ENCODE results near the gene CYP4F12.

The CYP4F12 gene

DNA sequence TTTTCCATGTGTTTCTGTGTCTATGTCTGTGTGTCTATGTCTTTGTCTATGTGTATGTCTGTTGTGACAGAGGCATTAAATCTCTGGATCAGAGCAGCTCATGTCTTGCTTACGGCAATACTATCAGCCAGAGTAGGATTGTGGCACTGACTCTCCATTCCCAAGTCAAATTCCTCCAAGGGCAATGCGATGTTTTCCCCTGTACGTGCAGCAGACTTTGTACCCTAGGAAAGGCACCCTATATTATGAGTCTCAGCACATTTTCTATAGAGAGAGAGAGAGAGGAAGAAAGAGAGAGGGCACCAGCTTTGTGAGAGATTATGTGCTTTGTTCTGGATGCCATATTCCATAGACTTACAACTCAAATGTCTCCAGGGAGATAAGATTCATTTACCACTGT is 21.1 kb upstream of the CYP4F12 start:
- Histone ChIP-seq H3K14ac (ENCODE audit: low read length) (no peak overlapping the region), H3K4me2 (ENCODE audit: low read length) (no peak overlapping the region), H3K36me3 (ENCODE audit: control insufficient read depth in 1 of 2, insufficient read depth in 2 of 2, low read length in 2 of 2) (no peaks in the 10 kb centered on the region), H2BK5ac (ENCODE audit: low read depth, low read length, poor library complexity) (no peak overlapping the region), H3K27ac (ENCODE audit: low read depth, low read length) (no peak overlapping the region), H2BK120ac (ENCODE audit: insufficient read depth, low read length, poor library complexity) (no peak overlapping the region), H3K4me1 (ENCODE audit: control insufficient read depth in 1 of 2, insufficient read depth in 2 of 2, low read length in 2 of 2) (no peaks in the 10 kb centered on the region), H3K9me3 (ENCODE audit: insufficient read depth, low read depth, low read length) (peaks cover 32% of the 10 kb centered on the region), H2AFZ (ENCODE audit: insufficient read depth, low read length, poor library complexity) (no peak overlapping the region), H3K79me1 (ENCODE audit: low read length) (no peaks in the 10 kb centered on the region), H3K4me3 (ENCODE audit: low read depth, low read length) (no peak overlapping the region), H2BK12ac (ENCODE audit: low read length) (no peak overlapping the region), H4K12ac (ENCODE audit: low read depth, low read length) (no peak overlapping the region), H2AK5ac (ENCODE audit: low read length) (no peak overlapping the region), H3K27me3 (ENCODE audit: insufficient read depth, low read length) (no peaks in the 10 kb centered on the region), H3K9ac (ENCODE audit: low read length) (no peak overlapping the region), H3K23ac (ENCODE audit: low read length) (no peak overlapping the region), H3K79me2 (ENCODE audit: control insufficient read depth, insufficient read depth, low read length, poor library complexity) (no peaks in the 10 kb centered on the region), H4K91ac (ENCODE audit: low read depth, low read length) (no peak overlapping the region), H3K18ac (ENCODE audit: low read length) (no peak overlapping the region), H4K8ac (ENCODE audit: low read depth, low read length) (no peak overlapping the region), H3K4ac (ENCODE audit: low read depth, low read length) (no peak overlapping the region)
- DNase-seq, result no peak
- no CpG with 5 or more reads among the region's 3 CpGs for WGBS (ENCODE audit: extremely low coverage, insufficient coverage, insufficient read length)

DNA sequence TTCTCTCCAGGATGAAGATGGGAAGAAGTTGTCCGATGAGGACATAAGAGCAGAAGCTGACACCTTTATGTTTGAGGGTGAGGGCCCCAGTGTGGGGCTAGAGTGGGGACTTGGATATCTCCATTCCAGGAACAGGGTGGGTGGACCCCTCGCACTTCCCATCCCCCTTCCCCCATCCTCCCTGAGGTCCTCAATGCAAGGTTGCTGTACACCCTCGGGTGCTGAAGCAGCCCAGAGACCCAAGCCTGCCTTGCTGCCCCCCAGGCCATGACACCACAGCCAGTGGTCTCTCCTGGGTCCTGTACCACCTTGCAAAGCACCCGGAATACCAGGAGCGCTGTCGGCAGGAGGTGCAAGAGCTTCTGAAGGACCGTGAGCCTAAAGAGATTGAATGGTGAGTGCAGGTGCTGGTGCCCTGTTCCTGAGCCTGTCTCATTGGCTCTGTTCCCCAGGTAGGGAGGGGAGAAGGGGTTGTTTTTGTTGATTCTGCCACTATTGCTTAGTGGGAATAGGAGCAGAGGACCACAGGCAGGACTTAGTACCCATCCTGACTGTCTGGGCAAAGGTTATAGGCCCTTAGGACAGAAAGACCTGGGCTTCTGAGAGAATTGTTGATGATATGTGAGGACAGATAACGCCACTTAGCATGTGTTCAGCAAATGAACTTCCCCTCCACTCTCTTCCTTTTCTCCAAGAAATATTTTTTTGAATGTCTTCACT is 20.2 kb upstream of the CYP4F12 start:
- Histone ChIP-seq H2BK12ac (ENCODE audit: low read length) (no peak overlapping the region), H4K91ac (ENCODE audit: low read depth, low read length) (no peak overlapping the region), H3K36me3 (ENCODE audit: control insufficient read depth in 1 of 2, insufficient read depth in 2 of 2, low read length in 2 of 2) (no peaks in the 10 kb centered on the region), H3K79me2 (ENCODE audit: control insufficient read depth, insufficient read depth, low read length, poor library complexity) (no peaks in the 10 kb centered on the region), H3K9me3 (ENCODE audit: insufficient read depth, low read depth, low read length) (peaks cover 22% of the 10 kb centered on the region), H2BK5ac (ENCODE audit: low read depth, low read length, poor library complexity) (no peak overlapping the region), H2BK120ac (ENCODE audit: insufficient read depth, low read length, poor library complexity) (no peak overlapping the region), H4K12ac (ENCODE audit: low read depth, low read length) (no peak overlapping the region), H3K27ac (ENCODE audit: low read depth, low read length) (no peak overlapping the region), H3K4ac (ENCODE audit: low read depth, low read length) (no peak overlapping the region), H4K8ac (ENCODE audit: low read depth, low read length) (no peak overlapping the region), H2AK5ac (ENCODE audit: low read length) (no peak overlapping the region), H2AFZ (ENCODE audit: insufficient read depth, low read length, poor library complexity) (no peak overlapping the region), H3K27me3 (ENCODE audit: insufficient read depth, low read length) (no peaks in the 10 kb centered on the region), H3K18ac (ENCODE audit: low read length) (no peak overlapping the region), H3K4me1 (ENCODE audit: control insufficient read depth in 1 of 2, insufficient read depth in 2 of 2, low read length in 2 of 2) (no peaks in the 10 kb centered on the region), H3K23ac (ENCODE audit: low read length) (no peak overlapping the region), H3K4me2 (ENCODE audit: low read length) (no peak overlapping the region), H3K4me3 (ENCODE audit: low read depth, low read length) (no peak overlapping the region), H3K9ac (ENCODE audit: low read length) (no peak overlapping the region), H3K14ac (ENCODE audit: low read length) (no peak overlapping the region), H3K79me1 (ENCODE audit: low read length) (no peaks in the 10 kb centered on the region)
- WGBS (ENCODE audit: extremely low coverage, insufficient coverage, insufficient read length), result no CpG with 5 or more reads among the region's 8 CpGs
- DNase-seq, result no peak

DNA sequence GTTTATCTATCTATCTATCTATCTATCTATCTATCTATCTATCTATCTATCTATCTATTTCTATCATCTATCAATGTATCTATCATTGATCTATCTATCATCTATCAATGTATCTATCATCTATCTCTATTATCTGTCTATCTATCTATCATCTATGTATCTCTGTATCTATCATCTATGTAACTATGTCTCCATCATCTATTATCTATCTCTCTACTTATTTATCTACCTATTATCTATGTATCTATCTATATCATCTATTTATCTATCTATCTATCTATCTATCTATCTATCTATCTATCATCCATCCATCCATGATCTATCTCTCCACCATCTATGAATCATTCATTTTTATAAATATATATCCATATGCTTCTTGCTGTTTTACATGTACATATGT is 16.4 kb upstream of the CYP4F12 start:
- no peak overlapping the region for H4K12ac ChIP-seq (ENCODE audit: low read depth, low read length)
- DNase-seq, result no peak
- H3K4me1 ChIP-seq (ENCODE audit: control insufficient read depth in 1 of 2, insufficient read depth in 2 of 2, low read length in 2 of 2), result no peaks in the 10 kb centered on the region
- no peak overlapping the region for H3K9ac ChIP-seq (ENCODE audit: low read length)
- no peak overlapping the region for H2BK12ac ChIP-seq (ENCODE audit: low read length)
- no peaks in the 10 kb centered on the region for H3K27me3 ChIP-seq (ENCODE audit: insufficient read depth, low read length)
- no peak overlapping the region for H3K4me2 ChIP-seq (ENCODE audit: low read length)
- H4K91ac ChIP-seq (ENCODE audit: low read depth, low read length), result no peak overlapping the region
- no peaks in the 10 kb centered on the region for H3K36me3 ChIP-seq (ENCODE audit: control insufficient read depth in 1 of 2, insufficient read depth in 2 of 2, low read length in 2 of 2)
- no peak overlapping the region for H2BK120ac ChIP-seq (ENCODE audit: insufficient read depth, low read length, poor library complexity)
- no peak overlapping the region for H4K8ac ChIP-seq (ENCODE audit: low read depth, low read length)
- H3K79me1 ChIP-seq (ENCODE audit: low read length), result no peaks in the 10 kb centered on the region
- H3K79me2 ChIP-seq (ENCODE audit: control insufficient read depth, insufficient read depth, low read length, poor library complexity), result no peaks in the 10 kb centered on the region
- H3K23ac ChIP-seq (ENCODE audit: low read length), result no peak overlapping the region
- no peak overlapping the region for H3K4me3 ChIP-seq (ENCODE audit: low read depth, low read length)
- no peak overlapping the region for H3K18ac ChIP-seq (ENCODE audit: low read length)
- no peak overlapping the region for H2BK5ac ChIP-seq (ENCODE audit: low read depth, low read length, poor library complexity)
- peaks cover 28% of the 10 kb centered on the region for H3K9me3 ChIP-seq (ENCODE audit: insufficient read depth, low read depth, low read length)
- H3K27ac ChIP-seq (ENCODE audit: low read depth, low read length), result no peak overlapping the region
- no peak overlapping the region for H2AK5ac ChIP-seq (ENCODE audit: low read length)
- H2AFZ ChIP-seq (ENCODE audit: insufficient read depth, low read length, poor library complexity), result no peak overlapping the region
- no peak overlapping the region for H3K4ac ChIP-seq (ENCODE audit: low read depth, low read length)
- no peak overlapping the region for H3K14ac ChIP-seq (ENCODE audit: low read length)

DNA sequence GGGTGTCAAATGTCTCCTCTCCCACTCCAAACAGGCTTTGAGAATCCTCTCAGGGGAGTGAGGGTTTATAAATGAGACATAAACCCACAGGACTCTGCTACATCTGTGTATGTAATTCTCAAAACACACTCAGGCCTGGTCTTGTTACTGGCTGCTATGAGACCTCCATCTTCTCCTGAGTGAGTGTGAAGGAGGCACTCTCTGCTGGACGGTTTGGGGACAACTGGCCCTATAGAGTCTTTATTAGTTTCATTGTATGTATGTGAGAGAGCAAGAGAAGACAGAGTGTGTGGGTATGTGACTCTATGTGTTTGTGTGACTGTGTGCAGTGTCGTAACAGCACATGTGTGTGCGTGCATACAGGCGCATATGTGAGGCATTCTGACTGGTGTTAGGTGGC is 9.6 kb upstream of the CYP4F12 start:
- Histone ChIP-seq H2AK5ac (ENCODE audit: low read length) (no peak overlapping the region), H3K4me2 (ENCODE audit: low read length) (no peak overlapping the region), H3K79me1 (ENCODE audit: low read length) (no peaks in the 10 kb centered on the region), H3K79me2 (ENCODE audit: control insufficient read depth, insufficient read depth, low read length, poor library complexity) (no peaks in the 10 kb centered on the region), H3K4me3 (ENCODE audit: low read depth, low read length) (peak overlapping the region; percentile 10), H2AFZ (ENCODE audit: insufficient read depth, low read length, poor library complexity) (no peak overlapping the region), H3K9ac (ENCODE audit: low read length) (no peak overlapping the region), H3K9me3 (ENCODE audit: insufficient read depth, low read depth, low read length) (peaks cover 33% of the 10 kb centered on the region), H4K8ac (ENCODE audit: low read depth, low read length) (no peak overlapping the region), H3K14ac (ENCODE audit: low read length) (no peak overlapping the region), H3K36me3 (ENCODE audit: control insufficient read depth in 1 of 2, insufficient read depth in 2 of 2, low read length in 2 of 2) (no peaks in the 10 kb centered on the region), H3K23ac (ENCODE audit: low read length) (no peak overlapping the region), H2BK120ac (ENCODE audit: insufficient read depth, low read length, poor library complexity) (no peak overlapping the region), H3K4me1 (ENCODE audit: control insufficient read depth in 1 of 2, insufficient read depth in 2 of 2, low read length in 2 of 2) (no peaks in the 10 kb centered on the region), H3K27me3 (ENCODE audit: insufficient read depth, low read length) (no peaks in the 10 kb centered on the region), H2BK5ac (ENCODE audit: low read depth, low read length, poor library complexity) (no peak overlapping the region), H3K18ac (ENCODE audit: low read length) (no peak overlapping the region), H4K91ac (ENCODE audit: low read depth, low read length) (no peak overlapping the region), H3K4ac (ENCODE audit: low read depth, low read length) (no peak overlapping the region), H4K12ac (ENCODE audit: low read depth, low read length) (no peak overlapping the region), H2BK12ac (ENCODE audit: low read length) (no peak overlapping the region), H3K27ac (ENCODE audit: low read depth, low read length) (no peak overlapping the region)
- WGBS (ENCODE audit: extremely low coverage, insufficient coverage, insufficient read length), result no CpG with 5 or more reads among the region's 4 CpGs
- no peak for DNase-seq

Data from trophoblast cell (in vitro differentiated cells and primary cell).